ENCODE measurements around the gene PCDH9.
"Not testable (repeated sequence)": the region's sequence is repeated elsewhere in the genome, so short reads cannot be mapped to it uniquely, and the experiment has no call there.

The PCDH9 gene

DNA sequence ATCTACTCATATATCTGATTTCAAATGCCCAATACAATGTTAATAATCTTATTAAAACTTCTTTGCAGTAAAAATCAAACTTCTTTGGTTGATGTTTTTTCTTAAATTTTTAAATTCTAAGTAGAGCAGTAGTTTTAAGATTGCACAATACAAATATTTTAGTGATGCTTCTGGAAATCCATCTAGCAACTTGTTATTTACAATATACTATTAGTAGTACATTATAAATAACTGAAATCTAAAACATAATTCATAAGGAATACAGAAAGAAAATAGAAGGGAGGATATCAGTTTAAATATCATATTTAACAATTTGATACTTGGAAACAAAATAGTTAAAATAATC lies 569.7 kb downstream of the PCDH9 start:
- DNase-seq (ENCODE audit: low read depth in 2 of 2): no peak

DNA sequence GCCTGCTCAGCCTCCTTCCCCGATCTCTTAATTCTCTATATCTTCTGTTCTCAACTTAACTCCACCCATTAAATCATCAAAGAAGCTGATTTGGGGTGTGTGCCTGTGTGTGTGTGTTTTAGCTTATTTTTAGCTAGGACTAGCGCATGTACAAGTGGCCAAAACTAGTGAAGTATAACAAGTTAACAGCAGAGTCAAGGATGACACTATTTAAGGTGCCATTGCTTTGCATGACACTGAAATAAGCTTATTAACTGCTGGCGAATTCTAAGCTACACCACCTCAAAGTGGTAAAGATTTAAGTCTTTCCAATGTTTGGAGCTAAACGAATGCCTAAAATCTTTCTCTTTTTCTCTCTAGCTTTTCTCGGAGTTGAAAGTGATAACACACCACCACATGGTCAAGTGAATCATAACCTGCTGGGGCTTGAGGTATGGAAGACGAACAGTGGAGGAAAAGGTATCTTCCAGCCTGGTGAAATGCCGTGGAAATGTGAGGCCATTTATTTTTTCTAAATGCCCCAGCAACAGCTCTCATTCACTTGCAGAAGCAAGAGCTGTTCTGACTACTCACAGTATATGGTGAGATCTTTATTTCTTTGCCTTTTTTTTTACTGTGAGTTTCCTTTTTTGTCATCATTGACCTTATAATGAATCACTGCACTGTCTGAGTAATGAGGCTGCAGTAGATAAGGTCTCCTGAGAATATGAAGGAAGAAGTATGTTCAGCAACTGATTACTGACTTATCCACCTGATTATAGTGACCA lies 570.3 kb downstream of the PCDH9 start:
- DNase-seq (ENCODE audit: low read depth in 2 of 2): peak in 1 of 2 experiments; percentile 31

DNA sequence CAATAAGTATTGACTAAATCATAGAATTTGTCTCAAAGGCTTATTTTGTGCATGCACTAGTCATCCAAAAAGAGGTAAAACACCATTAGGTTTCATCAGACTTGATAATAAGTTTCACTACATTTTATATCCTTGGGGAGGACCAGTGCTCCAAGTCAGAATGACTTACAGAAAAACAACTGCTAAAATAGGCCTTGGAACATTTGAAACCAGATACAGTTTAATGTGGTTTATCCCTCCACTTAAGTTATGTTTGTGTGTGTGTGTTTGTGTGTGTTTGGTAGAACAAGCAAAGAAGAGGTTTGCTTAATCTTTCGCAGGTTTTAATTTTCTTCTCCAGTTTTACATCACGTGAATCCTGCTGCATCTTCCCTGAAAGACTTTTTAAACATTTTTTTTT lies 570.9 kb downstream of the PCDH9 start:
- no peak for DNase-seq (ENCODE audit: low read depth in 2 of 2)

DNA sequence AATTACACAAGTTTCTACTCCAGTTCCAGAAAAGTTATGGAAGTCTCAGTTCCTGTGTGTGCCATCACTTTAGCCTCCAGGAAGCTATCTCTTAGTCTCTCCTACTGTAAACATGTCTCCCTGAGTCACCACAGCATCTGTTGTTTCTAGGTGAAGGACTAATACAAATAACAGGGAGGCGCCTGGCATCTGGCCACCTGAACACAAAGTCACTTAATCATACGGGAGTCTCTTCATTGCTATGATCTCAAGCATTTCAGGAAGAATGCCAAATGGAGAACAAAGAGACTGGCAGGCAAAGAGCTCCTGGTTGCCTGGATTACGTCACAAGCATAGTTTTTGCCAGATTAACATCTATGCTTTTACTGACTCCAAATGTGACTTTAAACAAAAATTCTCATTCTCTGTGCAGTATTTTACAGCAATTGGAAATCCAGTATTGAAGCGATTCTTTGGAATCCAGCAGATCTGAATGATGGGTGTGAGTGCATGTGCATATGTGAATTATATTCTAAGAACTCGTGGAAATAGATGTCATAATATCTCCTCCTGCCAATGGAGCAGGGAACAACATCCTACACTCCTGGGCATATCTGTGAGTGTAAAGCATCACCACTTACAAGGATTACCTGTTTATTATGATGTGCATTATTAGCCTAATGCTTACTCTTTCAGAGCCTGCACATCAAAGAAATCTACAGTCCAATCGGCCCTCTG lies 572.8 kb downstream of the PCDH9 start:
- DNase-seq (ENCODE audit: low read depth in 2 of 2): peak; percentile 75 to 80

DNA sequence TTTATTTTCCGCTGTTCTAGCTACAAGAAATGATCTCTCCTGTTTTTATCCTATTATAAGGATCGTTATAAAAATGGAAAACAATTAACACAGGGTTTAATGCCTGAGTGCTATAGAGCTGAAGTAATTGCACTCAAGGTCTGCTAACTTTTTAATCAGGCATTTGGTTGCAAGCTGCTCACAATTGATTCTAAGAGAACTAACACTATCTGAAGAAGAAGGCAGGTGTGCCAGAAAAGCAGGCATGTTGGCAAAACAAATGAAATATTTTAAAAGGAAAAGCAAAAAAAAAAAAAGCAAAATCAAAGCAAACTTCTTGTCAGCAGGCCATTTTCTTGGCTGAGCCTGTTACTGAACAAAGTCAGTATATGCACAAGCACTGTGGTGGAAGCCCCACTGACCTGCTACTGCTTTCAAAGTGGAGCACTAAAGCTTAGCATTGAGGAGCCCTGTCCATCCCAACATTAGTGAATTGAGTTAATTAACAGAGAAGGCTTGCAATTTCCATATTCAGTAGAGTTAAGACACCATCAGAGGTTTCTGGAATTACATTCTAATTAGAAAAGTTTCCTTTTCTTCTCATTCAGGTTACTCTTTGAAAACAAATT lies 574.2 kb downstream of the PCDH9 start:
- DNase-seq (ENCODE audit: low read depth in 2 of 2): no peak

DNA sequence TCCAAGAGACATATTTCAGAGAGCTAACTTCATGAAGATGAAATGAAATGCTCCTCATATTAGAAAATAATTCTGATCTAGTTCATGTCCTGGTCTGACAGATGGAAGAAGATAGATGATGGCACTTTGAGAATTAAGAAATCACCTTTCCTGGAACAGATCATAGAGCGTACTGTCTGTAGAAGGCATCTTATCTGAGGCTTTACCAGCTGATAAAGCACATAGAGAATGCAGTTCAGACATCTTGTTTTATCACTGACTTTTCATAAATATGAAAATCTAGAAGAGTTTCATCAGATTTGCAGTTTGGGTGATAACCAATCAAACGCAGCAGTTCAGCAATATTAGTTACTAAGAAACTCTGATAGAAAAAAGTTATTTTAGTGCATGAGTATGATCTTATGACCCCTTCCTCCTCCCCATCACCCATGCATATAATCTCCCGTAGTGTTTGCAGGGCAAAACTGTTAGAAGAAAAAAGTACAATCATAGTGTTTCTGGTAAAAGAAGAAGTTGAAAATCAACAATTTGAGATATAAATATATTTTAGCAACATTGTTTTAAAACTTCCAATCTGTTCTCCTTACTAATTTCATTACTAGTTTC lies 585.2 kb downstream of the PCDH9 start:
- no peak for DNase-seq (ENCODE audit: low read depth in 2 of 2)

DNA sequence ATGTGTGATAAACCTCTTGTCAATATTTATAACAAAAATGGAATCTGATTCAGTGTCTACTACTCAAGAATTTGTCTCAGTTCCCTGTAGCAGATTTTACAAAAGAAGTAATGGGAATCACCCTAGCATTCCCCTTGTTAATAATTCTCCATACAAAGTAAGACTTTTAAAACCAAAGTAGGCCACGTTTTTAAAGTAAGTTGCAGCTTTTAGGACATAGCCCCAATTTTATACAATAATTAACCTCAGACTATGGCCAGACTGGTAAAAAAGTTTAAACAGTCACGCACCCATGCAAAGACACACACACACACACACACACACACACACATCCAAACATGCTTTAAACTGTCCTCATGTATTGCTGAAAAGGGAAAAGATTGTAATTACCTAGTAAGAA lies 589.9 kb downstream of the PCDH9 start:
- no peak for DNase-seq (ENCODE audit: low read depth in 2 of 2)

DNA sequence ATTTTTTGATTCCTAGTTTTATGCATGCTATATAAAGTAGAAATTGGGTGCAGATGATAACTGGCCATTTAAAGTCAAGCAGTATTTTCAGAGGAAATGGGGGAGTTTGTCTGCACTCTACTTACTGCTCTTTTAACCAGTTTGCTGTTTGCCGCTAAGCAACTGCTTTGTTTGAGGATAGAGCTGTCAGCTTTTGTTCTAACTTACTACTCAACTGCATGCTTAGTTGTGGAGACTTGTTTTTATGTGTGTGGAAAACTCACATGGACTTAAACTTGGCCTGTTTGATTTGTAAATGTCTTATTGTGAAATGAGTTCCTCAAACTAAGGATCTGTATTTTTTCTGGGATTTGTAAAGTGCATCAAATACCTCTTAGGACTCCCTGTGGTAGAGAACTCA lies 591.1 kb downstream of the PCDH9 start:
- DNase-seq (ENCODE audit: low read depth in 2 of 2): no peak

DNA sequence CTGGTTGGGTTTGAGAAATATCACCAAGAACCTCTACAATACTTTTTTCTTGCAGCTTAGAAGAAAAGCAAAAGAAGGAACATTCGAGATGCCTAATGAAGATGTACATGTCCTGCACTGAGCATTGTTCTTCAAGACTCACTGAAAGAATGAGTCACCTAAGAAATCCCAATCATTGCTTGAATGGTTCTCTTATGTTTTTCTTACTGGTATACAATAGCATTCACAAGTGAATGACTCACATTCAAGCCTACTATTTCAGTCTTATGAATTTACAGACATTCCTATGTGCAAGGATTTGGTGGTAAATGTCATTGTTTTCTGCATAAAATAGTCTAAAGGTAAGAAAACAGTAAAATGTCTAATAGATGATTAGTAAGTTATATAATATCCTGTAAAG lies 594.6 kb downstream of the PCDH9 start:
- peak; percentile 72 to 77 for DNase-seq (ENCODE audit: low read depth in 2 of 2)

DNA sequence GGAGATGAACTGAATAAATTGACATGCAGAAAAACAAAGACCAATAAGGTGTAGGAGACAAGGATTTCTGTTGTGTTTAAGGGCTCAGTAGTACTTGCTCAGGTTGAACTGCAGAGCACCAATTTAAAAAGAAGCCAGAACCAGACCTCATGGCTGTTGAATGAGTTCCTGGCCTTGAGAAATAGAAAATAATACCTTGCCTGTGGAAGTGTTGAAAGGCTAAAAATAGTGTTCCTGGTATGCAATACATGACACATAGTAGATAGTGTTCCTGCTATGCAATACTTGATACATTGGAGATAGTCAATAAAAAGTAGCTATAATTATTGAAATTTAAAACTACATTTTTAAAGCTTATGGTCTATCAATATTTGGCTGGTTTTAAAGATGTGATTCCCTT lies 595.8 kb downstream of the PCDH9 start:
- no peak for DNase-seq (ENCODE audit: low read depth in 2 of 2)

DNA sequence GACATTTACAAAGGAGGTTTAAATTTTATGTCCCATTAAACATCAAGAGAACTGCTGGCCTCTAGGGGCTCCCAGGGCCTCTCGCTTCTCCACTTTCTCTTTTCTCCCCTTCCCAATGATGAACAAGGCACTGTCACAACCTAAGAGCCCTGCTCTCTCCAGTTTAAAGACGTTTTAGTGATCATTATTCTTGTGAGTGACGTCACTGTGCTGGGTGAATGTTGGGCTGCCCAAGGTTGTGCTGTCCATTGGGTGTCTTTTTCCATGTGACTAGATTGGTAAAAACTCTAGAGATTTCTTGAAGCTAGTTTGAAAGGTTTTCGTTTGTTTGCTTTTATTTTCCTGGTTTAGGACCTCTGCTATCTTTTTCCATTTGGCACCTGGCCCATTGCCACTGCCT lies 602.6 kb downstream of the PCDH9 start:
- no peak for DNase-seq (ENCODE audit: low read depth in 2 of 2)

DNA sequence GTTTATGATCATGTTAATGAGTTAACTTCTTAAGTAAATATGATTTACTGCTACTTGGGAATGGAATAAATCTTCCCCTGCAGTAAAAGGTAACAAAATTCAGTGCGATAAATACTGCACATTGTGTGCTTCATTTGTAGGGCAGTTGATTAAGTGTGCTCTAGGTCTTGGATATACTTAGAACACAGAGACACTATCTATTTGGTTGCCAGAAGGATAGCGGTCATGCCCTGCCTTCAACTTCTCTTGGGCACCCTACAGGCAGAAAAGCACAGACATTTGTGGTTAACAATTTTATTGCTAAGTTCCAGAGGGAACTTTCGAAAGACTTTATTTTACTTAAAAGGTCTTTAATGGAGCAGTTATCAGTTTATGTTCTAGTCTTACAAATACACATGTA lies 605.8 kb downstream of the PCDH9 start:
- DNase-seq (ENCODE audit: low read depth in 2 of 2): no peak

DNA sequence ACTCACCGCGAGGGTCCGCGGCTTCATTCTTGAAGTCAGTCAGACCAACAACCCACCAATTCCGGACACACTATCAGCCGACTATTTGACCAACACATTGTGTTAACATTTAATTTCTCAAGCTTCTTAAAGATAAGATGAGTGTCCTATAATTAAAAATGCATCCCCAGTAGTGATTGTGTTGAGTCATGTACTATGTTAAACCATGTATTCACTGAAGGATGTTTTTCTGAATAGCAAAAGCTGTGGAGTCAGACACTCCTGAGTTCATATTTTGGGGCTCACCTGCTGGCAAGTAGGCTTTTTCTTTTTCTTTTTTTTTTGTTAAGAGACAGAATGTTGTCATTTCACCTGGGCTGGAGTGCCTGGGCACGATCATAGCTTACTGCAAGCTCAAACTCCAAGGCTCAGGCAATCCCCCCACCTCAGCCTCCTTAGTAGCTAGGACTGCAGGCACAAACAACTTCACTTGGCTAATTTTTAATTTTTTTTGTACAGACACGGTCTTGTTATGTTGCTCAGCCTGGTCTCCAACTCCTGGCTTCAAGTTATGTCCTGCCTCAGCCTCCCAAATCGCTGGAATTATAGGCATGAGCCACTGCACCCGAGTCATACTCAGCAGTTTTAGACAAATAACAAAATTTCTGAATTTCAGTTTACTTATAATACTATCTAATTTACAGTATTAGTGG lies 606.9 kb downstream of the PCDH9 start:
- no peak for DNase-seq (ENCODE audit: low read depth in 2 of 2)

DNA sequence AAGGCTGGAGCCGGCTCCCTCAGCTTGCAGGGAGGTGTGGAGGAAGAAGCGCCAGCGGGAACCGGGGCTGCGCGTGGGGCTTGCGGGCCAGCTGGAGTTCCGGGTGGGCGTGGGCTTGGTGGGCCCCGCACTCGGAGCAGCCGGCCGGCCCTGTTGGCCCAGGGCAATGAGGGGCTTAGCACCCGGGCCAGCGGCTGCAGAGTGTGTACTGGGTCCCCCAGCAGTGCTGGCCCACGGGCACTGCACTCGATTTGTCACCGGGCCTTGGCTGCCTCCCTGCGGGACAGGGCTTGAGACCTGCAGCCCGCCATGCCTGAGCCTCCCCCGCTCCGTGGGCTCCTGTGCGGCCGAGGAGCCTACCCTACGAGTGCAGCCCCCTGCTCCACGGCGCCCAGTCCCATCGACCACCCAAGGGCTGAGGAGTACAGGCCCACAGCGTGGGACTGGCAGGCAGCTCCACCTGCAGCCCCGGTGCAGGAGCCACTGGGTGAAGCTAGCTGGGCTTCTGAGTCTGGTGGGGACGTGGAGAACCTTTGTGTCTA lies 608.2 kb downstream of the PCDH9 start:
- DNase-seq (ENCODE audit: low read depth in 2 of 2): not testable (repeated sequence)

DNA sequence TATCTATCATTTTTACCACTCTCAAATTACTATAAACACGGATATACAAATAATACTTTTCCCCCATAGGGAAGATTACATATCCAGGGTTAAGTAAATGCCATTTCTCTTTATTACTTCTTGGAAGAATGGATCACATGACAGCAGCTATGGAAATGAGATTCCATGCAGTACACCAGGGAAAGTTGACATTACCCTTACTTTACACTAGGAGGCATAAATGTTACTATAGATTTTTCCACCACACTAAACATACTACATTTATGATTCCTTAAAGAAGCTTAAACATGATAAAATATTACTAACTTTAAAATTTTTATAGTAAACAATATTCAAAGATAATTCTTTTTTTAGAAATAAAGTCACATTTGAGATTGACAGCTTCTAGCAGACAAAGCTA lies 611.4 kb downstream of the PCDH9 start:
- peak; percentile 7 to 9 for DNase-seq (ENCODE audit: low read depth in 2 of 2)

DNA sequence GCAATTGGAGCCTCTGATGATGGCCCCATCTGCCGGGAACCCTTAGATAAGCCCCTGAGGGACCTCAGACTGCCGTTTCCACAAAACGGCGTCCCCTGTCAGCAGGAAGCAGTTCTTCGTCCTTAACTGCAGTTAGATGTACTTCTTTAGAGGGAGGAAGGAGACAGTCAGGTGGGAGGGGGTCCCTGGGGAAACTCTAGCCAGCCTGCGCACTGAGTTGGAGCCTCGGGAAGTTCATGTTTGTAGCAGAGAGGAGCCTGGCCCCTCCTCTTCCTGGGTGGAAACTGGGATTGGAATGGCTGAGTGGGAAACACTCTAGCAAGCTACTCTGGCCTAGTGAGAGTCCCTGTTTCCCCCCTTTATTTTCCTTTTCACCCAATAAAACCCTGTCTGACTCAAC lies 612.4 kb downstream of the PCDH9 start:
- no peak for DNase-seq (ENCODE audit: low read depth in 2 of 2)

DNA sequence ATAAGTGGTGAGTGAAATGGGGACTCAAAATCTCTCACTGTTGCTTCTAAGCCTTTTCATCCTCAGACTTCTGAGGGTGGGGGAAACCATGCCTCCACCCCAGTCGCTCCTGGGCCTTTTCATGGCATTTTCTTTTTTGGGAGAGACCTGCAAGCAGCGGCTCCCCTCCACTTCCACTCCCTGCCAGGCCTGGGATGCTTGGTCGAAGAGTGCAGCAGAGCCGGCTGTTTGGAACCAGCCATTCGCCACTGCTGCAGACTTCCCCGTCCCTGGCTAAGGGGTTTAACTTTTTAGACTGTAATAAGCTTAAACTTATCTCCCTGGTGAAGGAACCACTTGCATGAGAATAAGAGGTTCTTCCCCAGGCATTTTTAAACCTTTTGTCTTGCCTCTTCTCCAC lies 617.2 kb downstream of the PCDH9 start:
- DNase-seq (ENCODE audit: low read depth in 2 of 2): no peak

DNA sequence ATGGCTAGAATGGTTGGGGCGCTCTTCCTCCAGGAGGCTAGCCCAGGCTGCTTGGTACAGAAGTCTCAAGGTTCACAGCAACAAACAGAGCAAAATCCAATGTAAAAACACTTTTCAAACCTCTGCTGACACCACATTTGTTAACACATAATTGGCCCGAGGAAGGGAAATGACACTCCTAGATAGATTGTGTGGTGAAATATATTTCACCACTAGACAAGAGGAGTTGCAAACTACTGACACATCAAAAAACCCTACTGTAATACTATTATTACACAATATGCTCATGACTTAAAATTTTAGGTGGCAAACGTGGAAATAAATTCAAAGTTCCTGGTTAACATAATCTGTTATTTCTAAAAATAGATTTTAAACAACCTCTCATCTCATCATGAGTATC lies 643.6 kb downstream of the PCDH9 start:
- no peak for DNase-seq (ENCODE audit: low read depth in 2 of 2)

DNA sequence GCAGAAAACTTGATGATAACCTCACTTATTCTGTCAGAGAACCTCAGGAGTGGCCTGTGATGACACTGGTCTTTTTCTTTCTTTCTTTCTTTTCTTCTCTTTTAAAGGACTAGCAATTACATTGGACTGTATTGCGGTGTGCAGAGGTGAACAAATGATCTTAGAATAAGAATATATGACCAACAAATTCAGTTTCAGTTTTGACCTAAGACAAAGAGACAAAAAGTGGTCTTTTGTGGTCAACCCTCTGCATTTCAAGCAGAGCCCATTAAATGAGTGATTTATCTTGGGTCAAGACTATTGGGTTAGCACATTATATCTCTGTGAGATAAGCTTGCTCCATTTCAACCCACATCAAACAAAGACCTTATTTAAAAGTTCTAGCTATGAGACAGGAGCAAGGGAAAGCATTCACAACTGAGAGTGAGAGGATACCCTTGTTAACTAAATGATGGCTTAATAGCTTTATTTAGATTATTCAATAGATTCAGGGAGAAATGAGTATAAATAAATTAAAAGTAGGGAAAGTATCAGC lies 644.4 kb downstream of the PCDH9 start:
- no peak for DNase-seq (ENCODE audit: low read depth in 2 of 2)

DNA sequence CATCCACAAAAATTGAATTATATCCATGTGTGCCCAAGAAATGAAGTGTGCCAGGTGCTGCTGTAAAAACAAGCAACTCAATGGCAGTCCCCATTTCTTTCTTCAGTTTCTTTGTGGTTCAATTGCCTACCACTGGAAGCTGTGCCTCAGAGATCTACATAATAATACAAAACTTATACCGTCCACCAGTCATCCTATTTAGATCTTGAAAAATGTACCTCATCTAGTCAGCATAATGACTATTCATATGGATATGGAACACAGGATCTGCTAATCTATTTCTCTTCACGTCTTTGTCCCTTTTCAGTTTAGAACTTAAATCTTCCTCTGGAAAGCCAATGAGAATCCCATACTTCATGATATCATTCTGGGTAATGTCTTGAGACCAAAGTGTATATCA lies 648.5 kb downstream of the PCDH9 start:
- no peak for DNase-seq (ENCODE audit: low read depth in 2 of 2)

DNA sequence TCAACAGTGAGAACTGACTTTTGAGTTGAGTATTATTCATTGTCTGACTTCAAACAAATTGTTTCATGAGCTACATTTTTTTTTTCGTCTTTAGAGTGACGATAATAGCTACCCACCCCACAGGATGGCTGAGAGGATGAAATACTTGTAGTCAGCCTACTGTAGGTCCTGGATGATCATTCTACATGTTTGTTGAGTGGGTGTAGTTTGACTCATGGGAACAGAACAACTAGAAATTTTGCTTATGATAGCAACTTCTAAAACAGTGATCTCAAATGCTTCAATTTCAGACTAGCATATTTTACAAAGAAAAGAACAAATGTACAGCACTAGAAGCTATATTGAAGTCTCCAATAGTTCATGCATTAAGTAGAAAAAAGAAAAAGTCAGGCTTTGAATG lies 651.8 kb downstream of the PCDH9 start:
- no peak for DNase-seq (ENCODE audit: low read depth in 2 of 2)

DNA sequence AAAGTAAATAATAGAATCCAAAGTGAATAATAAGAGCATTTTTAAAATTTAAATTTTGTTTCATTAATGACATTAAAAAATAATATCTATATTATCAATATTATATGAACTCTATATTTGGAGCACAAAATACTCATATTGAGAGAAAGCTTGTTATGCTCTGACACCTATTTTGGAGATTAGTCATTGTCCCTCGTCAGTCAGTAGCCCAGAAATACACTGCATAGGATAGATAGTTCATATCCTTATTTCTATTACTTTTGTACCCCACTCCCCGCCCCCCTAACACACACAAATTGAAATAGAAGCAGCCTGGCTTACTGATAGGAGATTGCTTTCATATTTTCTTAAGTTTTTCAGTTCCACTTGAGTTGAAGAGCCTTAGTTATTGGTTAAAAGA lies 652.8 kb downstream of the PCDH9 start:
- no peak for DNase-seq (ENCODE audit: low read depth in 2 of 2)

All from fibroblast of skin of left quadriceps (primary cell).